ENCODE measurements around the gene NCAN.

NCAN gene

GRCh38 chr19:19292607-19293006 is 80.8 kb downstream of the NCAN start:
- no peak overlapping the region for H3K27ac ChIP-seq
- TF ChIP-seq, protein P1, sequence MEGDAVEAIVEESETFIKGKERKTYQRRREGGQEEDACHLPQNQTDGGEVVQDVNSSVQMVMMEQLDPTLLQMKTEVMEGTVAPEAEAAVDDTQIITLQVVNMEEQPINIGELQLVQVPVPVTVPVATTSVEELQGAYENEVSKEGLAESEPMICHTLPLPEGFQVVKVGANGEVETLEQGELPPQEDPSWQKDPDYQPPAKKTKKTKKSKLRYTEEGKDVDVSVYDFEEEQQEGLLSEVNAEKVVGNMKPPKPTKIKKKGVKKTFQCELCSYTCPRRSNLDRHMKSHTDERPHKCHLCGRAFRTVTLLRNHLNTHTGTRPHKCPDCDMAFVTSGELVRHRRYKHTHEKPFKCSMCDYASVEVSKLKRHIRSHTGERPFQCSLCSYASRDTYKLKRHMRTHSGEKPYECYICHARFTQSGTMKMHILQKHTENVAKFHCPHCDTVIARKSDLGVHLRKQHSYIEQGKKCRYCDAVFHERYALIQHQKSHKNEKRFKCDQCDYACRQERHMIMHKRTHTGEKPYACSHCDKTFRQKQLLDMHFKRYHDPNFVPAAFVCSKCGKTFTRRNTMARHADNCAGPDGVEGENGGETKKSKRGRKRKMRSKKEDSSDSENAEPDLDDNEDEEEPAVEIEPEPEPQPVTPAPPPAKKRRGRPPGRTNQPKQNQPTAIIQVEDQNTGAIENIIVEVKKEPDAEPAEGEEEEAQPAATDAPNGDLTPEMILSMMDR (conservative IDR thresholded peaks at IDR 0.05): no peak

- H3K27ac ChIP-seq: no peak overlapping the region
- TF ChIP-seq, protein P1 (conservative IDR thresholded peaks at IDR 0.05): no peak
Observed at GRCh38 chr19:19294914-19295313, 83.2 kb downstream of the NCAN start.

DNA sequence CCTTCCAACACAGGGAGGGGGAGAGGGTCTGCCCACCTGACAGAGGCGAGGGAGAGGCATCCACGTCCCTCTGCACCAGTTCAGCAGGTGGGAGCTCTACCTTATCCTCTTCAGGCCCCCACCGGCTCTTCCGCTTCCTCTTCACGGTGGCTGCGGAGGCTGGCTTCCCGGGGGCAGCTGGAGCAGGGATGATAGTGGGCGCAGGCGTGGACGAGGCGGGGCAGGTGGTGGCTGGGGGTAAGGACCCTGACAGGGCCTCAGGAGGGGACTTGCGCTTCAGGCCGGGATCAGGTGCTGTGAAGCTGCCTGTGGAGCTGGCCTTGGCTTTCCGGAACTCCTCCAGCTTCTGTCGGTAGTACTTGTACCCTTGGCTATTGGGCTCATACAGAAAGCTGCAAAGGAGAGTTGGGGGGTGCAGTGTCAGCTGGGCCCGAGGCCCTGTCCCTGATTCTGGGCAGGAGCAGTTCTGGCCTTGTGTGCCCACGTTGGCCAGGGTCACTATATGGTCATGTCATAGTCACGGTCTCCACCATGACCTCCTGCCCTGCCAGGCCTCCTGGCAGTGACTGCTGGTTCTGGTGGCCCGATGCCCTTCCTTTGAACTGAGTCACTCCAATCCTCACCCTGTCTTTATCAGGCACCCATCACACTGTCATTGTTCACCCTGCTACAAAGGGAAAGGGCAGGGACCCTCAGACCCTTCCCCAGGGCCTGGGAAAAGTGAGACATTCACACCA is 85.4 kb downstream of the NCAN start:
- H3K27ac ChIP-seq: no peak overlapping the region

DNA sequence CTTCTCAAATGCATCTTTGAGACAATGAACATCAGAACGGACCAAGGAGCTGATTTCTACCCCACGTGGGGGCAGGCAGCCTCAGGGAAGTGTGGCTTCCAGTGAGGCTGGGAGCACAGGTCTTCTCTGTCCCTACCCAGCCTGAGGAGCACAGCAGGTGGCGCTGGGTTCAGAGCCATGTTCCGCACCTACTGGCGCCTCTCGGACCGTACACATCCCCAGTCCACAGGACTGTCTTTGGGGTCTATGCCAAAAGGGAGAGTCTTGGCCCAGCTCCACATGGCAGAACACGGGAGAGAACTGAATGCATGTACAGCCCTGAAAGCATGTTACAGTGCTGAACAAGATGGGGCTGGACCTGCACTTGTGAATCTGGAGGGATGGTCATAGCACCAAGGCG is 86.0 kb downstream of the NCAN start:
- TF ChIP-seq, protein P1 (conservative IDR thresholded peaks at IDR 0.05): no peak
- no peak overlapping the region for H3K27ac ChIP-seq

More for the DNA sequence above, 85.4 kb downstream of the NCAN start:
- TF ChIP-seq, protein P1 (conservative IDR thresholded peaks at IDR 0.05): no peak

- TF ChIP-seq, protein P1 (conservative IDR thresholded peaks at IDR 0.05): no peak
- H3K27ac ChIP-seq: no peak overlapping the region
Observed at GRCh38 chr19:19300613-19301012, 88.9 kb downstream of the NCAN start.

Data from VCaP (cell line).